GM20431 (cell line): ENCODE data around the gene MUC5AC.
"Not testable (repeated sequence)": the region's sequence is repeated elsewhere in the genome, so short reads cannot be mapped to it uniquely, and the experiment has no call there.

Source experiments
- in situ Hi-C: fragments of 300-500 bp; cut with MseI, MboI; formaldehyde crosslinking; loops from one replicate; pipeline ENCODE4 v1.15.0; 2020; ENCODE audit warnings: low sequenced_read_pairs; ENCODE audit not compliant: unreplicated experiment

Gene MUC5AC

GRCh38 chr11:1174441-1175370, 17.0 kb downstream of the MUC5AC start:
- in situ Hi-C loops: no loop called here

- in situ Hi-C loops: no loop called here
Measured at GRCh38 chr11:1175461-1176223, 17.9 kb downstream of the MUC5AC start.

- in situ Hi-C loops: no loop called here
Measured at GRCh38 chr11:1176224-1177019, 18.7 kb downstream of the MUC5AC start.

GRCh38 chr11:1177020-1177770, 19.4 kb downstream of the MUC5AC start:
- in situ Hi-C loops: no loop called here

- in situ Hi-C loops: no loop called here
Measured at GRCh38 chr11:1177771-1178090, 20.0 kb downstream of the MUC5AC start.

GRCh38 chr11:1178201-1178885, 20.6 kb downstream of the MUC5AC start:
- in situ Hi-C loops: no loop called here

GRCh38 chr11:1178906-1179305, 21.2 kb downstream of the MUC5AC start:
- in situ Hi-C loops: no loop called here

- in situ Hi-C loops: no loop called here
Measured at GRCh38 chr11:1179641-1180040, 21.9 kb downstream of the MUC5AC start.

GRCh38 chr11:1180171-1180570, 22.4 kb downstream of the MUC5AC start:
- in situ Hi-C loops: no loop called here

- in situ Hi-C loops: no loop called here
Measured at GRCh38 chr11:1180947-1181391, 23.2 kb downstream of the MUC5AC start.

GRCh38 chr11:1181420-1181819, 23.7 kb downstream of the MUC5AC start:
- in situ Hi-C loops: no loop called here

GRCh38 chr11:1181853-1182535, 24.2 kb downstream of the MUC5AC start:
- in situ Hi-C loops: no loop called here

- in situ Hi-C loops: not testable (repeated sequence)
Measured at GRCh38 chr11:1184139-1184538, 26.4 kb downstream of the MUC5AC start.

GRCh38 chr11:1188451-1189130, 30.8 kb downstream of the MUC5AC start:
- in situ Hi-C loops: not testable (repeated sequence)

- in situ Hi-C loops: not testable (repeated sequence)
Measured at GRCh38 chr11:1189816-1190215, 32.1 kb downstream of the MUC5AC start.

GRCh38 chr11:1191786-1192470, 34.2 kb downstream of the MUC5AC start:
- in situ Hi-C loops: not testable (repeated sequence)

- in situ Hi-C loops: no loop called here
Measured at GRCh38 chr11:1192741-1193325, 35.1 kb downstream of the MUC5AC start.
